SU-DHL-6 (cell line): ENCODE results near the gene LDLRAD2.

Experiments
- CTCF ChIP-seq: fragments of 200-600 bp; sonication (generic); IDR thresholded peaks from one replicate; pipeline ENCODE4 v1.5.1; 2017; ENCODE audit warnings: antibody characterized with exemption, mild to moderate bottlenecking, low read length, moderate library complexity; ENCODE audit not compliant: insufficient read depth, poor library complexity, severe bottlenecking
- EZH2phosphoT487 ChIP-seq: fragments of 200-600 bp; sonication (generic), shearing (Covaris generic); conservative IDR thresholded peaks from 2 replicates; pipeline ENCODE4 v1.6.1; 2018; ENCODE audit warnings: mild to moderate bottlenecking, antibody characterized with exemption, low read length, moderate library complexity, mixed read lengths

- TF ChIP-seq CTCF: no peak
- TF ChIP-seq EZH2phosphoT487: no peak
Measured at GRCh38 chr1:21770201-21770600, 41.9 kb upstream of the LDLRAD2 start.
